Measurements from ENCODE around the gene ZNF606.
A peak's percentile ranks its signal among the peaks of the same experiment; 100 is the strongest.

ZNF606 gene

DNA sequence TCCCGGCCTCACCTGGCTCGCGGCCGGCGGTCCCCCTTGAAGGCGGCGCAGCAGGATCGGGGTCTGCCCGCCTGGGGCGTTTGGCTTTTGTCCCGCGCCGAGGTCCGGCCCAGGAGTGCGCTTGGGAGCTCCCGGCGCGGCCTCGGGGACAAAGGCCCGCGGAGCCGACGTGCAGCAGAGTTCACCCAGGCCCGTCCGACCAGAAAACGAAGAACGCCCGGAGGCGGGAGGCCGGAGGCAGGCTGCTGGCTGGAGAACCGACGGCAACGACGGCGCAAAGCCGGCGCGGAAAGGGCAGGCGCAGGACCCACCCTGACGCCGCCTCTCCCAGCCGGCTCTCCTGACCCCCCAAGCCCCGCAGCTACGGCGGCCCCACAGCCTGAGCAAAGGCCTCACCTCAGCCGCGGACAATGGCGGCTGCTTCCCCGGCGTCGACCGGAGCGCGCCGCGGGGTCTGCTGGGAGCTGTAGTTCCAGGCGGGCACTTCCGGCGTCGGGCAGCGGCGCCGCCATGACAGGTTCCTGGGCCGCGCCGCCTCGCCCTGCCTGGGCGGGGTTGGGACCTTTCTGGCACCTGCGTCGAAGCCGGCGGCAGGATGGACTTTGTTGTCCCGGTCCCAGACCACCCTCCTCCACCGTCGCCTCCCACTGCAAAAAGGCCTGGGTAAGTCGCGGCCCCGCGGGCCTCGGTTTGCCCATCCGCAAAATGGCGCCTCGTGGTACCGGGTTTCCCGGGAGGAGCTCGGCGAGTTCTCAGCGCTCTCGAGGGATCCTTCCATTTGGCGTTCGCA lies at the start of gene ZNF606:
ZNF606 (minus strand) TSS at position 437 of the 790 bp plus-strand sequence. CDS start 1,501 bp downstream, outside the sequence.
- peak; percentile 86 to 88 for DNase-seq

GRCh38 chr19:58052256-58052655 lies 49.6 kb upstream of the ZNF606 start:
- no peak for DNase-seq

GRCh38 chr19:58047672-58048071 lies 45.1 kb upstream of the ZNF606 start:
- DNase-seq = no peak

DNA sequence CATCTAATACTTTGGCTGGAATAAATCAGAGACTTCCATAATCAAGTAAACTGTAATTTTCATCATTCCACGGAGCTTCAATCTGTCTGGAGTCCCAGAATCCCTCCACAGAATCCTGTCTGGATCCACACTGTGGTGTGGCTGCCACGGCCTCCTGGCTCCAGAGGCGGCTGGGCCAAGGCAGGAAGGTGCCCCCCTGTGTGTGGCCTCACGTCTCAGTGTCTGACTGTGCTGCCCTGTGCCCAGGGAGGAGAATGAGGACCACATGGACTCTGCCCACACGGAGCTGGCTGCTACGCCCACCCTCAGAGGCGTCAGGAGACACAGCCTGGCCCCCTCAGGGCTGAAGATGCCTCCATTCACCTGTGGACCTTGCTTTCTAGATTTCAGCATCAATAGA lies 44.2 kb upstream of the ZNF606 start:
- no peak for DNase-seq

DNA sequence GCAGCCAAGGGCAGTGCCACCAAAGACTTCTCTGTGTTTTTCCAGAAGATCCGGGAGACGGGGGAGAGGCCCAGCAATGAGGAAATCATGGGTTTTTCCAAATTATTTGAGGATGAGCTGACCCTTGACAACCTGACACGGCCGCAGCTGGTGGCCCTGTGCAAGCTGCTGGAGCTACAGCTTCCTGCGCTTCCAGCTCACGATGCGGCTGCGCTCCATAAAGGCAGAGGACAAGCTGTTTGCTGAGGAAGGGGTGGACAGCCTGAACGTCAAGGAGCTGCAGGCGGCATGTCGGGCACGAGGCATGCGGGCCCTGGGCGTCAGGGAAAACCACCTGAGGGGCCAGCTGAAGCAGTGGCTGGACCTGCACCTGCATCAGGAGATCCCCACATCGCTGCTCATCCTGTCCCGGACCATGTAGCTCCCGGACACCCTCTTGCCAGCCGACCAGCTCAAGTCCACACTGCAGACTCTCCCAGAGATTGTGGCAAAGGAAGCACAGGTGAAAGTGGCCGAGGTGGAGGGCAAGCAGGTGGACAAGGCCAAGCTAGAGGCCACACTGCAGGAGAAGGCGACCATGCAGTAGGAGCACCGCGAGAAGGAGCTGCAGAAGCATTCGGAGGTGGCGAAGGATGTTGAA lies 42.9 kb upstream of the ZNF606 start:
- no peak for DNase-seq

GRCh38 chr19:58044886-58045285 lies 42.3 kb upstream of the ZNF606 start:
- DNase-seq = no peak

DNA sequence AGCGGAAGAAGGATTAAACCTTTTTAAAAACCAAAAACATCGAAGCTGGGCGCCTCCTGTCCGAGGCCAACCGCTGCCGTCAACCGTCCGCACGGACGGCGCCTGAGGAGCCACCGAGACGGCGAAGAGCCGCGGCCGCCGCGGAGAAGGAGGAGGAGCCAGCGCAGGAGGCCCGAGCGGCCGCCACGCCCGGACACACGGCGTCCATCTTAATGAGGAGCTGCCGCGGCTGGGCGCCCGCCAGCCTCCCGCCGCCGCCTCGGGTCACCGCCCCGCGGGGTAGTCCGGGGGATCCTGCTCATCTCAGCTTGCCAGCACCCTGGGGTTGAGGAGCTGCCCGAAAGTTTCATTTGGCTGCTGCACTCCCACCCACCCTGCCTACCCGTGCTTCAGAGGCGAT lies 41.8 kb upstream of the ZNF606 start:
- DNase-seq = no peak

GRCh38 chr19:58042495-58043340 lies 40.1 kb upstream of the ZNF606 start:
- no peak for DNase-seq

GRCh38 chr19:58040751-58041525 lies 38.3 kb upstream of the ZNF606 start:
- no peak for DNase-seq

DNA sequence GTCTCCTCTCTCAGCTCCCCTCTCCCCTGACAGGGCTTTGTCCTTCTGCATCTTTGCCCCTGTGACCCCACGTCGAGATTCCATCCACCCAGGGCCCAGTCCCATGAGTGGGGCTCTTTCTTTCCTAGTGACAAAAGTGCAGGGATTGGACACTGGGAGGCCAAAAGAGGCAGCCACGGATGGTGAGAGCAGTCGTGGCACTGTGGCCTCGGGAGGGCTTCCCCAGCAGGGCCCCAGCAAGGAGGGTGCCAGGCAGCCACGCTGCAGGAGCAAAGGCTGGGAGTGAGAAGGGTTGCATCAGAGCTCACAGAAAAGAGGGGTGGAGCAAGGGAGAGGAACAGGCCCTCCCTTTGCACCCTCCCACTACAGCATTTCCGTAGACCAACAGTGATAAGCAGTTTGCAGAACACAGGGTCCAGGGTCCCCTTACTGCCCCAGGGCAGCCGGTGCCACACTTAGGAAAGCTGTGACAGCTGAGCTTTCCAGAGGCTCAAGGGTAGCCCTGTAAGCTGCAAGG lies 36.1 kb upstream of the ZNF606 start:
- DNase-seq = no peak

DNA sequence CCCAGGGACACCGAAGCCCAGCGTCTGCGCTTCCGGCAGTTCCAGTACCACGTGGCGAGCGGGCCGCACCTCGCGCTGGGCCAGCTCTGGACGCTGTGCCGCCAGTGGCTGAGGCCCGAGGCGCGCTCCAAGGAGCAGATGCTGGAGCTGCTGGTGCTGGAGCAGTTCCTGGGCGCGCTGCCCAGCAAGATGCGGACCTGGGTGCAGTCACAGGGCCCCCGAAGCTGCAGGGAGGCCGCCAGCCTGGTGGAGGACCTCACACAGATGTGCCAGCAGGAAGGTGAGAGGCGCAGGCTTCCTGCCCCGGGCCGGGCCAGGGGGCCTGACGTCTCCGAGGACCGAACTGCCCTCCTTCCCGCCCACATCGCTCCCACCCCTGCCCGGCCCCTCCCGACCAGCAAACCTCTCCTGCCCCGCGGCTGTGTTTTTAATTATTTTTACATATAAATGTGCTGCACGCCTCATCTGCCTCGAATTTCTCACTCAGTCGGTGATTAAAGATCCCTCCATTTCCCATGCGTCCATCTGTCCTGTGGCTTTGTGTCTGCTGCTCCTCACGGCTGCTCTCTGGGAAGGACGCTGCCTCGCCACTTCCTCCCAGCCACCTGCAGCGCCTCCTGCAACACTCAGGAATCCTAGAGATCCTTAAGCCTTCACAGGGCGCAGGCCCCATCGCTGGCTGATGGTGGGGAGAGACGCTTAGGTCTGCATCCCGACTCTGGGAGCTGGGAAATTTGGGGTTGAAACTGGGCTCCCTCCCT lies 35.5 kb upstream of the ZNF606 start:
- no peak for DNase-seq

GRCh38 chr19:58035863-58036262 lies 33.2 kb upstream of the ZNF606 start:
- no peak for DNase-seq

- DNase-seq = no peak
Observed at GRCh38 chr19:58034477-58034793, 31.8 kb upstream of the ZNF606 start.

DNA sequence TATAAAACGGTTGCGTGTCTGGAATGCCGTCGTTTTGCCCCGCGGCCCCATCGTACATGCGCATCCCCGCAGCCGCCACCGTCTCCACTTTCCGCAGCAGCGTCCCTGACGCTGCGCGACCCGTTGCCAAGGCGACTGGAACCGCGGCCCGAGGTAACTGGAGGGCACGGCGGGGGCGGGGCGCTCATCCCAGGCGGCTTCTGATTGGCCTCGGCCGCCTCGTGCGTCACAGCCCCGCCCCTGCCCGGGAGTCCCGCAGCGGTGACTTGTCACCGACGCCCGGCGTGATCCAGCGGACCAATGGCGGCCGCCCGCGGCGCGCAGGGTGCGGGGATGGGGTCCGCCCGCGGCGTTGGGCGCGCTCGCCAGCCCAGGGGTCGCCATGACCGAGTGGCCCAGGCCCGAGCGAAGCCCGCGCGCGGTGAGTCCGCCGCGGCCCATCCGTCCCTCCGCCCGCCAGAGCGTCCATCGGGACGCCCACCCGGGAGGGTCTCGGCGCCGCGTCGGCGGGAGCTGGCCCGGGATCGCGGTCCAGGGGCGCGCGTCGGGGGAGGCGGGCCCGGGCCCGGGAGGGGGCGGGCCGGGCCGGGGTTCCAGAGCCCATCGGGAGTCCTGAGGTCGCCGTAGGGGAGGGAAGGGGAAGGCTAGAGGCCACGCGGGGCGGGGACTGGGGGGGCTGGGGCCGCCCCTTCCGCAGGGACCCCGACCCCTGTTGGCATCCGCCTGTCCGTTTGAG lies 31.3 kb upstream of the ZNF606 start, which contains the start of gene ZSCAN1:
ZSCAN1 (plus strand) TSS at position 285 of the 736 bp plus-strand sequence. CDS start 3,812 bp downstream, outside the sequence.
- peak; percentile 3 to 66 for DNase-seq

DNA sequence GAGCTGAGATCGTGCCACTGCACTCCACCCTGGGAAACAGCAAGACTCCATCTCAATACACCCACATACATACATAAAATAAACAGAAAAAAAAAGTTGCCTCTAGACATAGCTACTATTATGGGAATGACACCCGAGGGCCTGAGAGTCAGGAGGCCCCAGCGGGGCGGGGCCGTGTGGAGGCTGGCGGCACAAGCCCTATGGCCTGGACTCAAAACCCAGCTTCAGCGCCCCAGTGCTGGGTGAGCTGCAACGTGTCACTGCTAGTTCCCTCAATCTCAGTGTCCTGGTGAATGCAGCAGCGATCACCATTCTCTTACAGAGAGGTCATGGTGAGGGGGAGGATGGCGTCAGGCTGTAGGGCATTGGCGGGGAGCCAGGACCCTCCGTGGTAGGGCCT lies 22.0 kb upstream of the ZNF606 start:
- DNase-seq = no peak

DNA sequence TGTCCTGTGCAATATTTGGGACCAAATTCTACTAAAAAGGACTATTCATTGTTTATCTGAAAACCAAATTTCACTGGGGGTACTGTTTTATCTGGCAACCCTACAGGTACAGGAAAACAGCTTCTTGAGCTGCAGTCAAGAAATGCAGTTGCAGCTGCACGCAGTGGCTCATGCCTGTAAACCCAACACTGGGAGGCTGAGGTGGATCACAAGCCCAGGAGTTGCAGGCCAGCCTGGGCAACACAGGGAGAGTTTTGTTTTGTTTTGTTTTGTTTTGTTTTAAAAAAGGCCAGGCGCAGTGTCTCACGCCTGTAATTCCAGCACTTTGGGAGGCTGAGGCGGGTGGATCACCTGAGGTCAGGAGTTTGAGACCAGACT lies 19.7 kb upstream of the ZNF606 start:
- no peak for DNase-seq

GRCh38 chr19:58021541-58022282 lies 19.1 kb upstream of the ZNF606 start:
- peak; percentile 56 to 71 for DNase-seq

- no peak for DNase-seq
Observed at GRCh38 chr19:58020129-58020528, 17.5 kb upstream of the ZNF606 start.

DNA sequence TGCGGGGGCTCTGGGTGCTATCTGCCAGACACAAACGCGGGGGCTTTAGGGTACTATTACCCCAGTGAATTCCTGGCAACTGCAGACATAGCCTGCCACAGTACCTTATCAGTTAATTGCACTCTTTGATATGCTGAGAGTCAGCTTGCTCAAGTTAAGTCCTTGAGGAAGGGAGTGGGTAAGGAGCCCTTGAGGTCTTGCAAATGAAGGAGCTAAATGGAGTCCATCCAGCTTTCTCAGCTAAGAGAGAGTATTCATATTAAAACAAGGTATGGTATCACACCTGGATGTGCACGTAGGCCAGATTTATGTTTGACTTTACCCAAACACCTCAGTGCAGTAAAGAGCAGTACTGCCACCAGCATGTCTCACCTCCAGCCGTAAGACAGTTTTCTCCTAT lies 11.5 kb upstream of the ZNF606 start:
- no peak for DNase-seq

DNA sequence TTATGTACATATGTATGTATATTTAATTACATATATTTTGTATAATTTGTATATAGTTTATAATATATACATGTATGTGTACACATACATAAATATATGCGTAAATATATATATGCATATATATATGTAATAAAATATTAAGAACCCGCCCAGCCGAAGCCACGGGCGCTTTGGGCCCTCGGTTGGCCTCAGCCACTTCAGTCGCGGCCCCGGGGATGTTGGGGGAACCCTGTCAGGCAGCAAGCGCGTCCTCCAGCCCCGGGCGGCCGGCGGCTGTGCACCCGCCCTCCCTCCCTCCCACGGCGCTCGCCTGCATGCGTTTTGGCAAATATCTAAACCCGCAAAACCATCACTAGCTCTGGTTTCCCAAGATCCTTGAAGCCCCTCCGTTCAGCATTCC lies 7.9 kb upstream of the ZNF606 start:
- DNase-seq = no peak

Measured in CD4-positive, alpha-beta T cell treated with Interleukin-4 for 1 hour (primary cell).